ENCODE data around the gene GBP1. TPM values are rescaled to one million over a fixed set of nuclear protein-coding genes. Genes with fewer than 3 reads are reported as not detected.

GBP1 gene
- total and polyA plus RNA-seq, 2 donors, result 44.1 to 53.0 TPM

Other genes with a start within 250 kb of the GBP1 start
- gene GTF2B, start 173.6 kb downstream of the GBP1 start, total RNA-seq, result 95.4 TPM
- 49.3 TPM for gene GTF2B, start 173.6 kb downstream of the GBP1 start, polyA plus RNA-seq
- gene KYAT3, start 72.6 kb downstream of the GBP1 start, total RNA-seq, result 21.2 TPM
- gene KYAT3, start 72.6 kb downstream of the GBP1 start, polyA plus RNA-seq, result 34.1 TPM
- gene RBMXL1, start 72.6 kb downstream of the GBP1 start, total RNA-seq, result 8.3 TPM
- 6.3 TPM for gene RBMXL1, start 72.6 kb downstream of the GBP1 start, polyA plus RNA-seq
- gene GBP3, start 42.3 kb downstream of the GBP1 start, total RNA-seq, result 13.2 TPM
- 16.2 TPM for gene GBP3, start 42.3 kb downstream of the GBP1 start, polyA plus RNA-seq
- 60.5 TPM for gene GBP2, start 60.9 kb upstream of the GBP1 start, total RNA-seq
- 88.7 TPM for gene GBP2, start 60.9 kb upstream of the GBP1 start, polyA plus RNA-seq
- 0.05 TPM for gene GBP7, start 110.8 kb upstream of the GBP1 start, total RNA-seq
- 0.16 TPM for gene GBP7, start 110.8 kb upstream of the GBP1 start, polyA plus RNA-seq
- gene GBP4, start 133.7 kb upstream of the GBP1 start, total RNA-seq, result 14.8 TPM
- 17.9 TPM for gene GBP4, start 133.7 kb upstream of the GBP1 start, polyA plus RNA-seq
- 13.8 TPM for gene GBP5, start 207.7 kb upstream of the GBP1 start, total RNA-seq
- 14.7 TPM for gene GBP5, start 207.7 kb upstream of the GBP1 start, polyA plus RNA-seq

All from thymus (tissue), 2 donors.